ENCODE measurements around the gene DPP10.

The DPP10 gene

GRCh38 chr2:114699423-114699944 is 257.0 kb downstream of the DPP10 start:
- TF ChIP-seq CTCF (IDR thresholded peaks at IDR 0.05) = no peak

- no peak for TF ChIP-seq CTCF (IDR thresholded peaks at IDR 0.05)
These were observed 258.0 kb downstream of the DPP10 start for GRCh38 chr2:114700440-114700839.

GRCh38 chr2:114709936-114710850 is 267.8 kb downstream of the DPP10 start:
- no peak for TF ChIP-seq CTCF (IDR thresholded peaks at IDR 0.05)

GRCh38 chr2:114714313-114714712 is 271.9 kb downstream of the DPP10 start:
- TF ChIP-seq CTCF (IDR thresholded peaks at IDR 0.05) = no peak

DNA sequence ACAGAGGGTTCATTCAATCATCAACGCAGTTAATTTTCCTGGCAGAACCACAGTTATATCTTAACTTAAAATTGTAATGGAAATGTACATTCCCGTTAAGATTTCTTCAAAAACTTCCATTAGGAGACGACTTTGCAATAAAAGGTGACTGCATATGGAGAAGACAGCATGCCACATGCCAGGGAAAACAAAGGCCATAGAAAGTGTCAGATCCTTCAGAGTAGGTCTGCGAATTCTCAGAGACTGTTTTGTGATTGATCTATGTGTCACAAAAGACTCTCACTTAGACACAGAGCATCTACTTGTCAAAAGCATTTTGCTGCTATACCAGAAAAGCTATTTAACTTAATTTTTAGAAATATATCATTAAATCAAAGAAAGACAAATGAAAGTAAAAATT is 274.6 kb downstream of the DPP10 start:
- TF ChIP-seq CTCF (IDR thresholded peaks at IDR 0.05) = no peak

GRCh38 chr2:114724454-114724853 is 282.0 kb downstream of the DPP10 start:
- TF ChIP-seq CTCF (IDR thresholded peaks at IDR 0.05) = no peak

DNA sequence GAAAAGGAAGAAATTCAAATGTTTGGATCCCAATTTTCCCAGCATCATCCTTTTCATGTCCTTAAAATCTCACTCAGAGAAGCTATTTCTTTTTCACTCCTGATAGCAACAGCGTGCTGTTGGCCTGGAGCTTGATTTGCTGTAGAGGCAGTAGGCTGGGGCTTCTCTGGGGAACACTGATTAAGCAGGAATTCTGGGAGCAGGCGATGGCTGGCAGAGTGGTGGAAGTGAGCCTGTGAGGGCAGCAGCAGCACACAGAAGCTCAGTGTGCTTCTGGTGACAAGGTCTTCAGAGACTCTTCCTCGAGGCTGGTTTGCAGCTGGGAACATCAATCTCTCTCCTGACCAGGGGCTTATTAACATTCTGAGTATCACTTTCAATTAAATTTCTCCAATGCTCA is 284.6 kb downstream of the DPP10 start:
- no peak for TF ChIP-seq CTCF (IDR thresholded peaks at IDR 0.05)
